PFSK-1 (cell line): ENCODE data around the gene KAZN.

Source experiments
- FOXP2 ChIP-seq: optimal IDR thresholded peaks from 2 replicates; pipeline ENCODE3; 2011; ENCODE audit warnings: borderline replicate concordance, control low read depth, inconsistent platforms; ENCODE audit not compliant: insufficient read depth; ENCODE audit errors: extremely low read length, extremely low read depth
- POLR2AphosphoS5 ChIP-seq: IDR thresholded peaks from 2 replicates; pipeline ENCODE4 v1.6.1; 2012; ENCODE audit warnings: low read depth, mild to moderate bottlenecking, control low read depth, low read length, moderate library complexity
- SIN3A ChIP-seq: IDR thresholded peaks from 2 replicates; pipeline ENCODE4 v1.6.1; 2012; ENCODE audit warnings: mild to moderate bottlenecking, low read length, moderate library complexity, borderline replicate concordance; ENCODE audit not compliant: insufficient read depth
- TAF1 ChIP-seq: IDR thresholded peaks from 2 replicates; pipeline ENCODE4 v1.6.1; 2012; ENCODE audit warnings: low read length, control low read depth, borderline replicate concordance; ENCODE audit not compliant: insufficient read depth
- TF ChIP-seq, protein P1 (sequence below), 2 experiments: IDR thresholded peaks; 2 replicates each; pipeline versions ENCODE4 v1.6.1 to v1.8.0; 2011 to 2012; ENCODE audit warnings: low read depth in 2 of 2, low read length in 2 of 2, control low read depth in 1 of 2, inconsistent platforms in 1 of 2, mild to moderate bottlenecking in 1 of 2, moderate library complexity in 1 of 2; ENCODE audit not compliant: insufficient read depth in 1 of 2

Gene KAZN

DNA sequence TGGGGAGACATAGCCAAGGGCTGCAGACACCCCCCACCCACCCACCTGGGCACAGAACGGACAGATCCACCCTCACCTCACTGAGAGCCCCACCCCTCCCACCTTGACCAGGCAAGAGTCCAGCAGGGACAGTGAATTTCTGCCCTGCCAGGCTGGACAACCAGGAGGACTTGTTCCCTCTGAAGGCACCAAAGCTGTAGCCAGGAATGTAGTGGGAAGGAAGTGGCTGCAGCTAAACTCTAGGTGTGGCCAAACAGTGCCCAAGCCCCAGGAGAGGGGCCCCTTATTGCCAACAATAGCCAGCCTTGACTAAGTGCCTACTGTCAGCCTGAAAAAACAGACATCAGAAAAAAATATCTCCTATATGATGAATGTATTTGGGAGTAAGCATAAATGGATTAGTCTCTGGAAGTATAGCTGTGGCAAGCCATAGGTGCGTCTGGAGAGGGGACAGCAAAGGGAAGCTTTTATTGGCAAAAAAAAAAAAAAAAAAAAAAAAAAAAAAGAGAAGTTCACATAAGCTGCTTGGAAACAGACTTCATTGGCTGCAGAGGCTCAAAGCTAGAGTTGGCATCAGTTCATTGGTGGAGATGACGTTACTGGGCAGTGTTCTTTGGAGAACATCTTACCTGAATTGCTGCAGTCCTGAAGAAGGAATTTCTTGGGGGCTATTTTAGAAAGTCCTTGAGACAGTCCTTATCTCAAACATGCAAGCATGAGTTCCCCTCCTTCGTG is 490.9 kb downstream of the KAZN start:
- TF ChIP-seq TAF1 (no peak), POLR2AphosphoS5 (no peak), FOXP2 (no peak), SIN3A (no peak)
- TF ChIP-seq, protein P1, sequence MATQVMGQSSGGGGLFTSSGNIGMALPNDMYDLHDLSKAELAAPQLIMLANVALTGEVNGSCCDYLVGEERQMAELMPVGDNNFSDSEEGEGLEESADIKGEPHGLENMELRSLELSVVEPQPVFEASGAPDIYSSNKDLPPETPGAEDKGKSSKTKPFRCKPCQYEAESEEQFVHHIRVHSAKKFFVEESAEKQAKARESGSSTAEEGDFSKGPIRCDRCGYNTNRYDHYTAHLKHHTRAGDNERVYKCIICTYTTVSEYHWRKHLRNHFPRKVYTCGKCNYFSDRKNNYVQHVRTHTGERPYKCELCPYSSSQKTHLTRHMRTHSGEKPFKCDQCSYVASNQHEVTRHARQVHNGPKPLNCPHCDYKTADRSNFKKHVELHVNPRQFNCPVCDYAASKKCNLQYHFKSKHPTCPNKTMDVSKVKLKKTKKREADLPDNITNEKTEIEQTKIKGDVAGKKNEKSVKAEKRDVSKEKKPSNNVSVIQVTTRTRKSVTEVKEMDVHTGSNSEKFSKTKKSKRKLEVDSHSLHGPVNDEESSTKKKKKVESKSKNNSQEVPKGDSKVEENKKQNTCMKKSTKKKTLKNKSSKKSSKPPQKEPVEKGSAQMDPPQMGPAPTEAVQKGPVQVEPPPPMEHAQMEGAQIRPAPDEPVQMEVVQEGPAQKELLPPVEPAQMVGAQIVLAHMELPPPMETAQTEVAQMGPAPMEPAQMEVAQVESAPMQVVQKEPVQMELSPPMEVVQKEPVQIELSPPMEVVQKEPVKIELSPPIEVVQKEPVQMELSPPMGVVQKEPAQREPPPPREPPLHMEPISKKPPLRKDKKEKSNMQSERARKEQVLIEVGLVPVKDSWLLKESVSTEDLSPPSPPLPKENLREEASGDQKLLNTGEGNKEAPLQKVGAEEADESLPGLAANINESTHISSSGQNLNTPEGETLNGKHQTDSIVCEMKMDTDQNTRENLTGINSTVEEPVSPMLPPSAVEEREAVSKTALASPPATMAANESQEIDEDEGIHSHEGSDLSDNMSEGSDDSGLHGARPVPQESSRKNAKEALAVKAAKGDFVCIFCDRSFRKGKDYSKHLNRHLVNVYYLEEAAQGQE (IDR thresholded peaks at IDR 0.05; ENCODE audit: insufficient read depth in 1 of 2, low read depth in 2 of 2, low read length in 2 of 2), result no peak

DNA sequence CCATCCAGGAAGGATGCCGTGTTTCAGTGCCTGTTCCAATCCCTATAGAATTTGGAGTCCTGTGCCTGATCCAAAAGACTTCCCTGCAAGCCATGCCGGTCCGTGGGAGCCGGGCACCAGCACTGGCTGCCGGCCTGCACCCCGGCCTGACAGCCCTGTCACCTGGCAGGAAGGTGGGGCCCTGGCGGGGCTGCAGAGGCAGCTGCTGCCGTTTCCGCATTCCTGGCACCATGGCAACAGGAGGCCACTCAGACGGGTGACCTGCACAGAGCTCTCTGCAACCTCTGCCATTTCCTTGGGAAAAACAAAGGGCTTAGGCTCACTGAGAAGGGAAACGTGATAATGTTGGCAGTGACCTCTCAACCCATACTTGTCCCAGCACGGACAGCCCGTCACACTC is 491.9 kb downstream of the KAZN start:
- TF ChIP-seq SIN3A (no peak), POLR2AphosphoS5 (no peak)

DNA sequence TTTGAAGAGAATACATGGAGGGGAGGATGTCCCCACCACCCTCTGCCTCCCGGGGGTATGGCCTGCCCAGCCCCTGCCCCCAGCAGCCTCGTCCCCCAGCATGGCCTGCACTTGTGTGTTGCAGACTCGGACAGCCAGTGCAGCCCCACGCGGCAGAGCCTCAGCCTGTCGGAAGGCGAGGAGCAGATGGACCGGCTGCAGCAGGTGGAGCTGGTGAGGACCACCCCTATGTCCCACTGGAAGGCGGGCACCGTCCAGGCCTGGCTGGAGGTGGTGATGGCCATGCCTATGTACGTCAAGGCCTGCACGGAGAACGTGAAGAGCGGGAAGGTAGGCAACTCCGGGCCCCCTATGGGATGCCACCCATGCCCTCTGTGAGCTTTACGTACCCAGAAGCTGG is 495.6 kb downstream of the KAZN start:
- TF ChIP-seq, protein P1 (IDR thresholded peaks at IDR 0.05; ENCODE audit: insufficient read depth in 1 of 2, low read depth in 2 of 2, low read length in 2 of 2), result no peak
- TF ChIP-seq POLR2AphosphoS5 (no peak), SIN3A (no peak), FOXP2 (no peak), TAF1 (no peak)

DNA sequence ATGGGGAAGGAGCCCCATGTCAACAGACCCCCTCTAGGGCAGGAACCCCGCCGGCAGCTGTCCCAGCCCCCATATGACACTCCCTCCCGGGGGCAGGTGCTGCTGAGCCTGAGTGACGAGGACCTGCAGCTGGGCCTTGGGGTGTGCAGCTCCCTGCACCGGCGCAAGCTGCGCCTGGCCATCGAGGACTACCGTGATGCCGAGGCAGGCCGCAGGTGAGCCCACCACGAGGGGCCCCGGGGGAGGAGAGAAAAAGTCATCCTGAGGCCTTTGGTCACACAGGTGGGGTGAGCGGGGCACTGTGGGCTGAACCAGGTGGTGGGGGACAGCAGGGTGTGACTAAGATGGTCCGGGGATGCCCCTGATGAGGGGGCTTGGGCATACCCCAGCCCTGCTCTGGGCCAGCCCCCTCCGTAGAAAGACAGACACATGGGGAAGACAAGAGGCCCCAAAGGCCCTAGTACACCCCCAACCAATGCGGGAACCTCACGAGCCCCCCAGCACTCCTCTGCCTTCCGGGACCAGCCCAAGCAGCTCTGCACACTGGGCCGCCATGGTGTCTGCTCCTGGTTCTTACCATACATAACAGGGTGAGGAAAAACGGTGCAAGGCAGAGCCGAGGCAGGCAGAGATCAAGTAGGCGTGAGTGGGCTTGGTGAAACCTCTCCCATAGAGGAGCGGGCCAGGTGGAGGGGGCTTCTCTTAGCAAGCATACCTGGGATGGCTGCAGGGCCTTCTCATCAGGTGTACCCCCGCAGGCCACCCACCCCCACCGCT is 496.4 kb downstream of the KAZN start:
- no peak for TF ChIP-seq SIN3A
- TF ChIP-seq POLR2AphosphoS5, result no peak
- TF ChIP-seq, protein P1 (IDR thresholded peaks at IDR 0.05; ENCODE audit: insufficient read depth in 1 of 2, low read depth in 2 of 2, low read length in 2 of 2), result no peak
- no peak for TF ChIP-seq FOXP2
- no peak for TF ChIP-seq TAF1

DNA sequence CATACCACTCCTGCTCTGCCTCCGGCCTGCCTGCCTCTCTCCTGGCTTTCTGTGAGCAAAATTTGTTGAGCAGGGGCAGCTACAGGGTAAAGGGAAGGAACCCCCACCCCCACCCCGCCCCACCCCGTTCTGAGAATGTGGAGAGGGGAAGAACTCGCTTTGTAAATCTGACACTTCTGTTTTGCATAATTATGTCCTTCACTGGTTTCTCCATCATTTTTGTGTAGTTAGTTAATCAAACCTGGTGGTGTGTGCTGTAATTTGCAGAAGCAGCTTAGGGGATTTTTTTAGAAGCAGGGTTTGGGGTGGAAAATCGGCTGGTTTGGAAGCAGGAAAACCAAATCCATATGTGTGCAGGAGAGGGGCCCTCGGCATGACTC is 497.0 kb downstream of the KAZN start:
- TF ChIP-seq, protein P1 (IDR thresholded peaks at IDR 0.05; ENCODE audit: insufficient read depth in 1 of 2, low read depth in 2 of 2, low read length in 2 of 2), result no peak
- no peak for TF ChIP-seq TAF1
- no peak for TF ChIP-seq FOXP2
- no peak for TF ChIP-seq SIN3A
- TF ChIP-seq POLR2AphosphoS5, result no peak
